IPS-18c (cell line): ENCODE measurements around the gene CFAP52.
"Not testable (repeated sequence)": the region's sequence is repeated elsewhere in the genome, so short reads cannot be mapped to it uniquely, and the experiment has no call there.

Experiments used
- H3K4me3 ChIP-seq: 2 replicates; pipeline ENCODE4 v1.7.0; 2013; ENCODE audit warnings: low read depth, mild to moderate bottlenecking, low read length, moderate library complexity; ENCODE audit not compliant: insufficient read depth
- H3K9me3 ChIP-seq: one replicate; pipeline ENCODE4 v1.6.1; 2013; ENCODE audit warnings: mild to moderate bottlenecking, low read length, moderate library complexity; ENCODE audit not compliant: control insufficient read depth, insufficient read depth

The CFAP52 gene

DNA sequence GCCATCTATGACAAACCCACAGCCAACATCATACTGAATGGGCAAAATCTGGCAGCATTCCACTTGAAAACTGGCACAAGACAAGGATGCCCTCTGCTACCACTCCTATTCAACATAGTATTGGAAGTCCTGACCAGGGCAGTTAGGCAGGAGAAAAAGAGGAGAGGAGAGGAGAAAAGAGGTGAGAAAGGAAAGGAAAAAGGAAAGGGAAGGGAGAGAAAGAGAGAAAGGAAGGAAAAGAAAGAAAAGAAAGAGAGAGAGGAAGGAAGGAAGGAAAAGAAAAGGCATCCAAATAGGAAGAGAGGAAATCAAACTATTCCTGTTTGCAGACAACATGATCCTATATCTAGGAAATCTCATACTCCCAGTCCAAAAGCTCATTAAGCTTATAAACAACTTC, 12.3 kb upstream of the CFAP52 start:
- Histone ChIP-seq H3K4me3 (no peak overlapping the region), H3K9me3 (no peaks in the 10 kb centered on the region)

DNA sequence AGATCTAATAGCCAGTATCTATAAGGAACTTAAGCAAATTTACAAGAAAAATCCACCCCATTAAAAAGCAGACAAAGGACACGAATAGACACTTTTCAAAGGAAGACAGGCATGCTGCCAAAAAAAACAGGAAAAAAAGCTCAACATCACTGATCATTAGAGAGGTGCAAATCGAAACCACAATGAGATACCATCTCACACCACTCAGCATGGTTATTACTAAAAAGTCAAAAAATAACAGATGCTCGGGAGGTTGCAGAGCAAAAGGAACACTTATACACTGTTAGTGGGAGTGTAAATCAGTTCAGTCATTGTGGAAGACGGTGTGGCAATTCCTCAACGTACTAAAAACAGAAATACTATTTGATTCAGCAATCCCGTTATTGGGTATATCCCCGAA, 10.4 kb upstream of the CFAP52 start:
- Histone ChIP-seq H3K4me3 (no peak overlapping the region), H3K9me3 (no peaks in the 10 kb centered on the region)

DNA sequence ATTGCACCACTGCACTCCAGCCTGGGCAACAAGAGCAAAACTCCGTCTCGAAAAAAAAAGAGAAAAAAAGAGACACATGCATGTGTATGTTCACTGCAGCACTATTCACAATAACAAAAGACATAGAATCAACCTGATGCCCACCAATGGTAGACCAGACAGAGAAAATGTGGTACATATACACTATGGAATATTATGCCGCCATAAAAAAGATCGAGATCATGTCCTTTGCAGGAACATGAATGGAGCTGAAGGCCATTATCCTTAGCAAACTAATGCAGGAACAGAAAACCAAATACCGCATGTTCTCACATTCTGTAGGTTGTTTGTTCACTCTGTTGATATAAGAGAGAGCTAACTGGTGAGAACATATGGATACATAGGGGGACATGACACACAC, 9.7 kb upstream of the CFAP52 start:
- H3K9me3 ChIP-seq, H3K4me3 ChIP-seq: not testable (repeated sequence)

DNA sequence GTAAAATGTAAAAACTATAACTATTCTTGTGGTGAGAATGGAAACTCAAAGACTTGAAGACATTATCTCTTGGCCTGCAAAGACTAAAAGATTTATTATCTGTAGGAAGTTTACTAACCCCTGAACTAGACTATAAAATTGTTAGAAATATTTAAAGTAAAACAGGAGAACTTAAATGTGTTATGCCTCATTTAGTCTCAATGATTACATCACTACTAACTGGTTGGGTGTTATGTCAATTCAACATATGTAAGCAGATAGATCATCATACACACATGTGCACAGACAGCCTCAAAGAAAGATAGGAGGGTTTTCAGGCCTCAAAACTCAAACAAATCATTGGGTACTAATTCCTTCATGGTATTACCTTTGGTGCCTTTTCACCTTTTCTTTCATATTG, 8.4 kb upstream of the CFAP52 start:
- no peak overlapping the region for H3K4me3 ChIP-seq

DNA sequence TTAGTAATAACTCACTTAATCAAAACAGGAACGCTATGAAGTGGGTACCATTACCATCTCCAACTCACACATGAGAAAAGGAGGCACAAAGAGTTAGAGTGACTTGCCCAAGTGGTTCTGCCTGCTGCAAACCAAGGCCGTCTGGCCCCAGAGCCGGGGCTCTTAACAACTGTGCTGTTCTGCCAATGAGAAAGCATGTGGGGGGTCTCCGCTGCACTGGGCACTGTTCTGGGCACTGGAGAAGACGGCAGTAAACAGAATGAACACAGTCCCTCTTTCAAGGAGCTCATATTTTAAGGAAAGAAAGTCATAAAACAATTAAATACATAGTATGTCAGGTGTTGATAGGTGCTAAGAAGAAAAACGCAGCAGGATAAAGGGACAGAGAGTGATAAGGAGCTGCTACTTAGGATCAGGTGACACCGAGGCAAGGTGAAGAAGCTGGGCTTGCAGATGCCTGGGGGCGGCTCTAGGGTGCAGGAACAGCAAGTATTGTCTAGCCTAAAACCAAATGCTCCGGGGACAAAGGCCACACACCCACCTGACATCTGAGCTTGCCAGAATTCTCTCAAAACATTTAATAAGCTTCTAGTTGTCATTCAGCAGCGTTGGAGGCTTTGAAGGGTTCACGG, 7.4 kb upstream of the CFAP52 start:
- H3K4me3 ChIP-seq: no peak overlapping the region
- H3K9me3 ChIP-seq: no peaks in the 10 kb centered on the region

More for the DNA sequence above, 8.4 kb upstream of the CFAP52 start:
- H3K9me3 ChIP-seq: no peaks in the 10 kb centered on the region

DNA sequence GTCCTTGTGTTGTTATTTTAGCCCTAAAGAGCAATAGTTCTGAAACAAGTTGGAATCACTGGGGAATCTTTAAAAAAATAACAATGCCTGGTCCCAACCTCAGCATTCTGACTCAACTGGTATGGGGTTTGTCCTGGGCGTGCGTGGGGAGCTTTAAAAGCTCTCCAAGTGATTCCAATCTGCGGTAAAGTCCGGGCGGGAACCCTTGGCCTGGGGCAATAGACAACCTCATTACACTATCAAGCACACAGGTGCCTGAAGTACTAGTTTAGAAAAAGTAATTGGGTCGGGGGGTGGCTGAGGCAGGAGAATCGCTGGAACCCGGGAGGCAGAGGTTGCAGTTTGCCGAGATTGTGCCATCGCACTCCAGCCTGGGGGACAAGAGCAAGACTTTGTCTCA, 5.2 kb upstream of the CFAP52 start:
- Histone ChIP-seq H3K9me3 (no peaks in the 10 kb centered on the region), H3K4me3 (no peak overlapping the region)

DNA sequence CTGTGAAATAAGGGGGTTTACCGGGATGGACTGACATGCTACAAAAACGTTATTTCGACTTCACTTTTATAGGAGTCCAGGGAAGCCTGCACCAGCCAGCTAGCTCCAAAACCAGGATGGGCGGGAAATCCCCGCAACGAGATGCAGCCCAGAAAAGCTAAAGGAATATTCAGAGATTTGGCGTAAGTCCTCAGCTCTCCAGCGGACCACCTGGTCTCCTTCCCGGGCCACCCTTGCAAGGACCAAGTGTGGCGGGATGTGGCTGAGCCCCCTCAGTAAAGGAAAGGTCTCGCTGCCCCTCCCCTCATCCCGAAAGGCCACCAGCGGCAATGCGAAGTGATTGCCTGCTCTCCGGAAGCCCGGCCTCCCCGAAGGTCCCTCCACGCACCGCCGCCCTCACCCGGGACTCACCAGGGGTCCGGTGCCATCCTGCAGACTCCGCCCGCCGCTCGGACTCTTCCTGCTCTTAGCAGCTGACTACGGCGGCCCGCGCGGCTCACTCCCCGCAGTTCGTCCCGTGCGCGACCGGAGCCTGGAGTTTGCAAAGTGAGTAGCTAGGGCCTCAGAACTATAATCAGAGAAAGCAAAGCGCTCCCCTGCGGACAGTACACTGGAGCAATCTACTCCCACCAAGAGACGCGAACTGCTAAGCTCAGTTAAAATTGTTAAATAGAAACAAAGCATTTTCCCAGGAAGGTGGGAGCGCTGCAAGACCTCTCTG, 901 bp upstream of the CFAP52 start, which contains the start of gene STX8:
STX8 (minus strand) TSS at position 440 of the 721 bp plus-strand sequence; CDS start at position 428, 12 bp downstream.
- H3K4me3 ChIP-seq: peak within 1 kb of the TSS; percentile 78

DNA sequence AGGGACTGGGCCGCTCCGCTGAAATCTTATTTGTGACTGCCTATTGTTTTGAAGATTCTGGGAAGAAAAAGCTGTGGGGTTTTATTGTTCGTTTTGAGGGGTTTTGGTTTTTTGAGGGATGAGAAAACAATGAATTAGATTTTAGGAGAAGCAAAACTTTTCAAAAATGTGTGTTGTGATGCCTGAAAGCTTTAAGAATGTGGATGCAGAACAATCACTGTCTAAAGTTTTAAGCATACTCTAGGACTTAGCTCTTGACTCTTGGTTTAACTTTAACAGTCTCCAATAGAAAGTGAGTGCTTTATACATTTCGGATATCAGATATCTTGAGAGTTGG, 899 bp downstream of the CFAP52 start:
- H3K4me3 ChIP-seq: no peak overlapping the region
- no peaks in the 10 kb centered on the region for H3K9me3 ChIP-seq

More for the DNA sequence above, 901 bp upstream of the CFAP52 start, which contains the start of gene STX8:
- H3K9me3 ChIP-seq: no peaks in the 10 kb centered on the region

DNA sequence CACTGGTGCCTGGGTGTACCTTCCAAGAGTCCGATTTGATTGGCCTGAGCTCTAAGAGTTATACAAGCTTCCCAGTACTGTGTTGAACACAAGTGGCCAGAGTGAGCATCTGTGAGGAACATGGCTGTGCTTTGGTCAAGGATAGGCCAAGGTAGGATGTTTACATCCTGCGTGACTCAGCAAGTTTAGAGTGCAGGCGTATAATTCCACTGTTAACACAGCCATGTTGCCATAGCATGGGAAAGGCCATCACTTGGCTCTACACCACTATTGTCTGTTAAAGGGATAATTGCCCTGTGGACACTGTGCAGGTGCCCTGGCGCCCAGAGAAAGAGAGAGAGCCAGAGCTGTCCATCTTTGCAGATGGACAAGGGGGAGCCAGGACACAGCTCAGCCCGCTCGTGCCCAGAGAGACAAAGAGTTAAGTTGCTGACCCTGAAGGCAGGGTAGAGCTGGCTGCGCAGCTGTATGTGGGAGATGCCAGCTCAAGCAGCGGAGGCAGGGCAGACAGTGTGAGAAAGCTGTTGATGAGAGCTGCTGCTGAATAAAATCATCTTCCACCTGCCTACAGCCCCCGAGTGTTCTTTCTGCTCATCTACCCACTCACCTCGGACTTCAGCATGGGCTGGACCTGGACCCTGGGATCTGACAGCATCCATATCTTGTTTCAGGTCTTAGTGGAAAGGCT, 11.7 kb downstream of the CFAP52 start:
- no peak overlapping the region for H3K4me3 ChIP-seq
- no peaks in the 10 kb centered on the region for H3K9me3 ChIP-seq

DNA sequence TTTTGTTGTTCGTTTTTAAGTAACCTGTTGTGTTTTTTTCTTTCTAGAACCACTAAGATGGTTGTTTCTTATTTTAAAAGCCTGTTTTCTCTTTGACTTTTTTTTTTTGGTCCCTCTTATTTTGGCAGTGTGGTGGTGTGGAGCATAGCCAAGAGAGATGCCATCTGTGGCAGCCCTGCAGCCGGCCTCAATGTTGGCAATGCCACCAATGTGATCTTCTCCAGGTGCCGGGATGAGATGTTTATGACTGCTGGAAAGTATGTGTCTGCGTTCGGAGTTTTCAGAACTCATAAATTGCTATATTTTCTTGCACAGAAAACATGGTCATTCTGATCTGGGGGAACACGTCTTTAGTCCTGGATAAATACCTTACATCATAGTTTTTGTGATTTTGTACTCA, 17.6 kb downstream of the CFAP52 start:
- Histone ChIP-seq H3K9me3 (no peaks in the 10 kb centered on the region), H3K4me3 (no peak overlapping the region)

DNA sequence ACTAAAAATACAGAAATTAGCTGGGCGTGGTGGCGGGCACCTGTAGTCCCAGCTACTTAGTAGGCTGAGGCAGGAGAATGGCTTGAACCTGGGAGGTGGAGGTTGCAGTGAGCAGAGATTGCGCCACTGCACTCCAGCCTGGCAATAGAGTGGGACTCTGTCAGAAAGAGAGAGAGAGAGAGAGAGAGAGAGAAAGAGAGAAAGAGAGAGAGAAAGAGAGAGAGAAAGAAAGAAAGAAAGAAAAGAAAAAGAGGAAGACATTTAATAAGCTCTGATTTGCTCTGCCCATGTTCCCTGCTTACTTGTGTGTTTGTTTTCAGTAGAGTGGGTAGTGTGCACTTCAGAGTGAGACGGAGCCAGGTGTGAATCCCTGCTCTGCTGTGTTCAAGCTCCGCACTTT, 21.2 kb downstream of the CFAP52 start:
- not testable (repeated sequence) for H3K9me3 ChIP-seq, H3K4me3 ChIP-seq

DNA sequence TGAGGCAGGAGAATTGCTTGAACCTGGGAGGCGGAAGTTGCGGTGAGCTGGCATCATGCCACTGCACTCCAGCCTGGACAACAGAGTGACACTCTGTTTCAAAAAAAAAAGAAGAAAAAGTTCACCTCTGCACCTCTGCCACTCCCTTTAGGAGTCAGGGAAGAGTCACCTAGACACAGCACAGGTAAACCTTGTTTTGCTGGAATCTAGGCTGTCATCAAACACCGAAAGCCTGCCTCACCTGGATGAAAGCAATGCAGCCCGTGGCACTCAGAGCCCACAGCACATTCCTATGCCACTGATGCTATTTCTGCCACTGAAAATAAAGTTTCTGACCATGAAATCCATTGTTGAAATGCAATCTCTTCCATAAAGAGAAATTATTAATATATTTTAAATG, 22.2 kb downstream of the CFAP52 start:
- Histone ChIP-seq H3K4me3 (no peak overlapping the region), H3K9me3 (no peaks in the 10 kb centered on the region)

DNA sequence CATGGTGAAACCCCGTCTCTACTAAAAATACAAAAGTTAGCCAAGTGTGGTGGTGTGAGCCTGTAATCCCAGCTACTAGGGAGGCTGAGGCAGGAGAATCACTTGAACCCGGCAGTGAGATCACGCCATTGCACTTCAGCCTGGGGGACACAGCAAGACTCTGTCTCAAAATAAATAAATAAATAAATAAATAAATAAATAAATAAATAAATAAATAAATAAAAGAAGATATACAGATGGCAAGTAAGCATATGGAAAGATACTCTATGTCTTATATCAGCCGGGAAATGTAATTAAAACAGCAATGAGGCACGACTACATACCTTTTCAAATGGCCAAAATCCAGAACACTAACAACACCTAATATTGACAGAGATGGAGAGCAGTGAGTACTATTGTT, 28.1 kb downstream of the CFAP52 start:
- not testable (repeated sequence) for H3K9me3 ChIP-seq, H3K4me3 ChIP-seq

DNA sequence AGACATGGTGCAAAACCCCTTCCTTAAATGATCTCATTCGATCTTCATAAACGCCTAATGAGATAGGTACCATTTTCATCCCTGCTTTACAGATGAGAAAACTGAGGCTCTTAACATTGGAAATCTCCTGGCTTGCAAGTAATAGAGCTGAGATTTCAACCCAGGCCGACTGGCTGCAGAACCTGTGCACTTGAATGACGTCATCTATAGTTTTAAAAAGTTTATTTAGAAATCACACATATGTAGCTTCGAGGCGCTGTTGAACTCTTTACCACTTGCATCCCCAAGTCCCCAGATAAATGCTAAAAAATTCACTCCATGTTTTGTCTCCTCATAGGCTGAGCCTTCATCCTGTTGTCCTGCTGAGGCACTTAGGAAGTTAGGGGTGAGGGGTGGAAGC, 30.0 kb downstream of the CFAP52 start:
- Histone ChIP-seq H3K4me3 (no peak overlapping the region), H3K9me3 (no peaks in the 10 kb centered on the region)

DNA sequence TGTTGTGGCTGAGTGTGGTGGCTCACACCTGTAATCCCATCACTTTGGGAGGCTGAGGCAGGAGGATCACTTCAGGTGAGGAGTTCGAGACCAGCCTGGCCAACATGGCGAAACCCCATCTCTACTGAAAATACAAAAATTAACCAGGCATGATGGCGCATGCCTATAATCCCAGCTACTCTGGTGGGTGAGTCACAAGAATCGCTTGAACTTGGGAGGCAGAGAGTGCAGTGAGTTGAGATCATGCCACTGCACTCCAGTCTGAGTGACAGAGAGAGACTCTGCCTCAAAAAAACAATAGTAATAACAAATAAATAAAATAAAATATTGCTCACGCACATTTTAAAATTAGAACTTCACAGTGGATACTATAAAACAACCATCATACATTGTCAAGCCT, 30.6 kb downstream of the CFAP52 start:
- not testable (repeated sequence) for H3K9me3 ChIP-seq, H3K4me3 ChIP-seq

DNA sequence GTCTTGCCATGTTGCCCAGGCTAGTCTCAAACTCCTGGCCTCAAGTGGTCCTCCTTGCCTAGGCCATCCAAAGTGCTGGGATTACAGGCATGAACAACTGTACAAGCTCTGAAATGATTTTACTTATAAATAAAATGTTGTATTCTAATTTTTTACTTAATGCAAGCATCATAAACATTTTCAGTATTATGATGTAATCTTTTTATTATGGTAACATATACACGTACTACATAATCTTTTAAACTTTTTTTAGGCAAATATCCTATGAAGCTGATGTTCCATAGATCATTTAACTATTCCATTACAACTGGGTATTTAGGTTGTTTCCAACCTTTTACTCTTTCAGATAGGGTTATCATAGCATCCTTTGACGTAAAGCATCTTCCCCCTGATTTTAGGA, 35.1 kb downstream of the CFAP52 start:
- Histone ChIP-seq H3K9me3 (no peaks in the 10 kb centered on the region), H3K4me3 (no peak overlapping the region)

DNA sequence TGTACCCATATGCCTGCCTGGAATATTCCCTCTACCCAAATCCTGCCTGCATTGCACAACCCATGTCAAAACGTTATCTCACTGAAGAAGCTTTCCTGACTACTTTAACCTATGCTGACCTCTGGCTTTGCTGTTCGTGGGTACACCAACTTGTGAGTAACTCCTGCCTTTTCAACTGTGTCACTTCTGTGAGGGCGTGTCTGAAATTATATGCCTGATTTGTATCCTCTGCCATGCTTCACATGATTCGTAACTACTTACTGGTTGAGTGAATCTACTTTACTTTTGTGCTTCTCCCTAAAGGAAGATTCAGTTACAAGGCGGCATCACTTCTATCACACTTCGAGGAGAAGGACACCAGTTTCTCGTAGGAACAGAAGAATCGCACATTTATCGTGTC, 35.6 kb downstream of the CFAP52 start:
- H3K9me3 ChIP-seq: no peaks in the 10 kb centered on the region

DNA sequence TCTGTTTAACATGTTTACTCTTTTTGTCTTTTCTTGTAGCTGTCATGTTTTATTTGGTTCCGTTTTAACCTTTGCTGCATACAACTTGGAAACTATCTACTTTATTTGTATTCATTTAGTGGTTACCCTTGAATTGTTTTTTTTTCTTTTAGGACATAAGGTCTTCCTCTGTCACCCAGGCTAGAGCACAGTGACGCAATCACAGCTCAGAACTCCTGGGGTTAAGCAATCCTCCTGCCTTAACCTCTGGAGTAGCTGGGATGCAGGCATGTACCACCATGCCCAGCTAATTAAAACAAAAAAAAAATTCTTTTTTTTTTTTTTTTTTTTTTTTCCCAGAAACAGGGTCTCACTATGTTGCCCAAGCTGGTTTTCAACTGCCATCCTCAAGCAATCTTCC, 39.0 kb downstream of the CFAP52 start:
- Histone ChIP-seq H3K9me3 (no peaks in the 10 kb centered on the region), H3K4me3 (no peak overlapping the region)

More for the DNA sequence above, 35.6 kb downstream of the CFAP52 start:
- H3K4me3 ChIP-seq: no peak overlapping the region
